Measurements from ENCODE around the gene PNLIP. TPM values are rescaled to one million over a fixed set of nuclear protein-coding genes. Genes with fewer than 3 reads are reported as not detected.

The PNLIP gene
- total RNA-seq, 1 donor: not detected

DNA sequence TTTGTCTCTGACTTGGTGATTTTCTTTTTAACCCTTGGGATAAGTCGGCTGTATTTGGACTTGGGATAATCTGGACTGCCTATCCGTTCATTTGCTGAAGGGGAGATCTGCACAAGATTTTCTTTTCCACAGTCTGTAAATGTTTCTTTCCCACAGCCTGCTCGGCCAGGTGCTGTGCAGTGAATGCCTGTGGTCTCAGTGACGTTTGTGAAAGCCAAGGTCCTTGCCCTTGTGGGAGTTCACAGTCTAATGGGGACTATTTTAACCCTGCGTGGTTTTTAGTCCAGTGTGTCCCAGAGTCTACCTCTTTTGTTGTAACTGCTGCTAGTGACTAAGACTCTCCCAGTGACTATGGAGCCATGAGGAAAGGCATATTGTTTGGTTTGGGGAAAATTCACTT is 8.9 kb downstream of the PNLIP start:
- no peak for DNase-seq (ENCODE audit: insufficient read length, low spot score, missing footprints)
- Histone ChIP-seq H3K36me3 (ENCODE audit: insufficient read depth, low read length) (no peaks in the 10 kb centered on the region), H3K79me2 (ENCODE audit: insufficient read depth, low read length) (no peaks in the 10 kb centered on the region)

DNA sequence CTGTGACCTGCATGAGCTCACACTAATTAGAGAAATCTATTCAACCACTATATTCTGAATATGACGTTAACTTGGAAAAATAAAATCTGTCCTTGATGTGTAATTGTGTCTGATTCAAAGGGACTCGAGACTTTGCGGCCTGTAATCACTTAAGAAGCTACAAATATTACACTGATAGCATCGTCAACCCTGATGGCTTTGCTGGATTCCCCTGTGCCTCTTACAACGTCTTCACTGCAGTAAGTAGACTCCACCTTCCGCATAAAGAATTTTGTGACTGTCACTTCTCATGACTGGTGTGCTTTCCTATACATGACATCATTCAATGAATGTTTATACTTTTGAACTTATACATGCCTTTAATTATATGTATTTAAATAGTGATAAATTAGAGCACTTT is 10.1 kb downstream of the PNLIP start:
- Histone ChIP-seq H3K79me2 (ENCODE audit: insufficient read depth, low read length) (no peaks in the 10 kb centered on the region), H2AFZ (ENCODE audit: low read length) (no peak overlapping the region), H3K9me3 (ENCODE audit: low read depth, low read length) (peaks cover 2% of the 10 kb centered on the region), H3K36me3 (ENCODE audit: insufficient read depth, low read length) (no peaks in the 10 kb centered on the region), H3K4me1 (ENCODE audit: insufficient read depth, low read length) (no peaks in the 10 kb centered on the region), H3K4me3 (ENCODE audit: insufficient read depth, low read length) (no peak overlapping the region), H3K27ac (ENCODE audit: low read depth, low read length) (no peak overlapping the region), H3K4me2 (ENCODE audit: insufficient read depth, low read length) (no peak overlapping the region), H4K20me1 (ENCODE audit: insufficient read depth, low read length) (no peaks in the 10 kb centered on the region), H3K27me3 (ENCODE audit: insufficient read depth, low read length) (no peaks in the 10 kb centered on the region)
- no peak for DNase-seq (ENCODE audit: insufficient read length, low spot score, missing footprints)
- TF ChIP-seq, protein P1, sequence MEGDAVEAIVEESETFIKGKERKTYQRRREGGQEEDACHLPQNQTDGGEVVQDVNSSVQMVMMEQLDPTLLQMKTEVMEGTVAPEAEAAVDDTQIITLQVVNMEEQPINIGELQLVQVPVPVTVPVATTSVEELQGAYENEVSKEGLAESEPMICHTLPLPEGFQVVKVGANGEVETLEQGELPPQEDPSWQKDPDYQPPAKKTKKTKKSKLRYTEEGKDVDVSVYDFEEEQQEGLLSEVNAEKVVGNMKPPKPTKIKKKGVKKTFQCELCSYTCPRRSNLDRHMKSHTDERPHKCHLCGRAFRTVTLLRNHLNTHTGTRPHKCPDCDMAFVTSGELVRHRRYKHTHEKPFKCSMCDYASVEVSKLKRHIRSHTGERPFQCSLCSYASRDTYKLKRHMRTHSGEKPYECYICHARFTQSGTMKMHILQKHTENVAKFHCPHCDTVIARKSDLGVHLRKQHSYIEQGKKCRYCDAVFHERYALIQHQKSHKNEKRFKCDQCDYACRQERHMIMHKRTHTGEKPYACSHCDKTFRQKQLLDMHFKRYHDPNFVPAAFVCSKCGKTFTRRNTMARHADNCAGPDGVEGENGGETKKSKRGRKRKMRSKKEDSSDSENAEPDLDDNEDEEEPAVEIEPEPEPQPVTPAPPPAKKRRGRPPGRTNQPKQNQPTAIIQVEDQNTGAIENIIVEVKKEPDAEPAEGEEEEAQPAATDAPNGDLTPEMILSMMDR (IDR thresholded peaks at IDR 0.05; ENCODE audit: extremely low read depth, low read depth, low read length): no peak

More for the DNA sequence above, 8.9 kb downstream of the PNLIP start:
- TF ChIP-seq, protein P1 (IDR thresholded peaks at IDR 0.05; ENCODE audit: extremely low read depth, low read depth, low read length): no peak
- no peaks in the 10 kb centered on the region for H3K27me3 ChIP-seq (ENCODE audit: insufficient read depth, low read length)
- no peak overlapping the region for H3K4me3 ChIP-seq (ENCODE audit: insufficient read depth, low read length)
- H3K4me1 ChIP-seq (ENCODE audit: insufficient read depth, low read length): no peaks in the 10 kb centered on the region
- no peak overlapping the region for H3K27ac ChIP-seq (ENCODE audit: low read depth, low read length)
- no peak overlapping the region for H2AFZ ChIP-seq (ENCODE audit: low read length)
- no peaks in the 10 kb centered on the region for H4K20me1 ChIP-seq (ENCODE audit: insufficient read depth, low read length)
- peaks cover 2% of the 10 kb centered on the region for H3K9me3 ChIP-seq (ENCODE audit: low read depth, low read length)
- H3K4me2 ChIP-seq (ENCODE audit: insufficient read depth, low read length): no peak overlapping the region

GRCh38 chr10:116557305-116557880 is 11.7 kb downstream of the PNLIP start:
- no peak overlapping the region for H2AFZ ChIP-seq (ENCODE audit: low read length)
- H3K27ac ChIP-seq (ENCODE audit: low read depth, low read length): no peak overlapping the region
- H3K27me3 ChIP-seq (ENCODE audit: insufficient read depth, low read length): no peaks in the 10 kb centered on the region
- H3K4me2 ChIP-seq (ENCODE audit: insufficient read depth, low read length): no peak overlapping the region
- H3K4me3 ChIP-seq (ENCODE audit: insufficient read depth, low read length): no peak overlapping the region
- H3K36me3 ChIP-seq (ENCODE audit: insufficient read depth, low read length): no peaks in the 10 kb centered on the region
- no peak for DNase-seq (ENCODE audit: insufficient read length, low spot score, missing footprints)
- H4K20me1 ChIP-seq (ENCODE audit: insufficient read depth, low read length): no peaks in the 10 kb centered on the region
- H3K4me1 ChIP-seq (ENCODE audit: insufficient read depth, low read length): no peaks in the 10 kb centered on the region
- H3K79me2 ChIP-seq (ENCODE audit: insufficient read depth, low read length): no peaks in the 10 kb centered on the region
- TF ChIP-seq, protein P1 (IDR thresholded peaks at IDR 0.05; ENCODE audit: extremely low read depth, low read depth, low read length): no peak
- H3K9me3 ChIP-seq (ENCODE audit: low read depth, low read length): peaks cover 2% of the 10 kb centered on the region

DNA sequence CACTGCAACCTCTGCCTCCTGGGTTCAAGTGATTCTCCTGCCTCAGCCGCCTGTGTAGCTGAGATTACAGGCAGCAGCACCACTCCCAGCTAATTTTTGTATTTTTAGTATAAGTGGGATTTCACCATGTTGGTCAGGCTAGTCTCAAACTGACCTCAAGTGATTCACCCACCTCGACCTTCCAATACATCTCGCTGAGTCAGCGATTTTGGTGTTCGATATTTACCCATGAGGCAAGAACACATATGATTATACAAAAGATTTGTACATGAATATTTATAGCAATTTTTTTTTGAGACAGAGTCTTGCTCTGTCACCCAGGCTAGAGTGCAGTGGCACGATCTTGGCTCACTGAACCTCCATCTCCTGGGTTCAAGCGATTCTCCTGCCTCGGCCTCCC is 19.8 kb downstream of the PNLIP start:
- H3K4me1 ChIP-seq (ENCODE audit: insufficient read depth, low read length): no peaks in the 10 kb centered on the region
- no peak overlapping the region for H3K4me2 ChIP-seq (ENCODE audit: insufficient read depth, low read length)
- no peaks in the 10 kb centered on the region for H3K79me2 ChIP-seq (ENCODE audit: insufficient read depth, low read length)
- H3K4me3 ChIP-seq (ENCODE audit: insufficient read depth, low read length): no peak overlapping the region
- no peaks in the 10 kb centered on the region for H3K36me3 ChIP-seq (ENCODE audit: insufficient read depth, low read length)
- H3K27ac ChIP-seq (ENCODE audit: low read depth, low read length): no peak overlapping the region
- no peak overlapping the region for H2AFZ ChIP-seq (ENCODE audit: low read length)
- H3K9me3 ChIP-seq (ENCODE audit: low read depth, low read length): no peaks in the 10 kb centered on the region
- TF ChIP-seq, protein P1 (IDR thresholded peaks at IDR 0.05; ENCODE audit: extremely low read depth, low read depth, low read length): no peak
- H4K20me1 ChIP-seq (ENCODE audit: insufficient read depth, low read length): no peaks in the 10 kb centered on the region
- no peaks in the 10 kb centered on the region for H3K27me3 ChIP-seq (ENCODE audit: insufficient read depth, low read length)
- no peak for DNase-seq (ENCODE audit: insufficient read length, low spot score, missing footprints)

All from osteoblast (primary cell).